HUES64 (cell line): Measurements from ENCODE around the gene OR4A16. TPM values are rescaled to one million over a fixed set of nuclear protein-coding genes. Genes with fewer than 3 reads are reported as not detected.

Experiments used
- H3K27ac ChIP-seq: 2 replicates; pipeline ENCODE4 v1.7.0; 2013; ENCODE audit warnings: low read depth, low read length, inconsistent platforms
- H3K27me3 ChIP-seq: 2 replicates; pipeline ENCODE4 v1.6.1; 2013; ENCODE audit warnings: mild to moderate bottlenecking, low read length; ENCODE audit not compliant: insufficient read depth
- H3K36me3 ChIP-seq: 2 replicates; pipeline ENCODE4 v1.6.1; 2013; ENCODE audit warnings: mild to moderate bottlenecking, low read length; ENCODE audit not compliant: insufficient read depth
- H3K4me1 ChIP-seq: 2 replicates; pipeline ENCODE4 v1.6.1; 2013; ENCODE audit warnings: mild to moderate bottlenecking, low read length, moderate library complexity; ENCODE audit not compliant: insufficient read depth
- H3K4me3 ChIP-seq: 2 replicates; pipeline ENCODE4 v1.5.1; 2013; ENCODE audit warnings: mild to moderate bottlenecking, low read length, moderate library complexity
- H3K9ac ChIP-seq: 2 replicates; pipeline ENCODE4 v1.6.1; 2013; ENCODE audit warnings: mild to moderate bottlenecking, low read depth, low read length
- H3K9me3 ChIP-seq: 2 replicates; pipeline ENCODE4 v1.6.1; 2013; ENCODE audit warnings: low read depth, low read length; ENCODE audit not compliant: insufficient read depth
- WGBS: fragments of 150-250, 120-280 bp; methylation state at CpG from one replicate; pipeline ENCODE4 v1.1.7; 2013; ENCODE audit warnings: missing lambda C conversion rate; 5-methylcytosine and 5-hydroxymethylcytosine counted together
- polyA plus RNA-seq, 2 experiments: library from polyadenylated mRNA; stranded (reverse); fragments of 50-300 nt; gene quantifications; one replicate each; pipeline ENCODE4 v1.2.3, GENCODE V29; 2013

OR4A16 gene, protein sequence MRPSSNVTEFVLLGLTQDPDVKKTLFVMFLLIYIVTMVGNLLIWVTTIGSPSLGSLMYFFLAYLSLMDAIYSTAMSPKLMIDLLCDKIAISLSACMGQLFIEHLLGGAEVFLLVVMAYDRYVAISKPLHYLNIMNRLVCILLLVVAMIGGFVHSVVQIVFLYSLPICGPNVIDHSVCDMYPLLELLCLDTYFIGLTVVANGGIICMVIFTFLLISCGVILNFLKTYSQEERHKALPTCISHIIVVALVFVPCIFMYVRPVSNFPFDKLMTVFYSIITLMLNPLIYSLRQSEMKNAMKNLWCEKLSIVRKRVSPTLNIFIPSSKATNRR
- not detected for polyA plus RNA-seq (2013, experiment 1 of 2)
- polyA plus RNA-seq (2013, experiment 2 of 2): not detected

DNA sequence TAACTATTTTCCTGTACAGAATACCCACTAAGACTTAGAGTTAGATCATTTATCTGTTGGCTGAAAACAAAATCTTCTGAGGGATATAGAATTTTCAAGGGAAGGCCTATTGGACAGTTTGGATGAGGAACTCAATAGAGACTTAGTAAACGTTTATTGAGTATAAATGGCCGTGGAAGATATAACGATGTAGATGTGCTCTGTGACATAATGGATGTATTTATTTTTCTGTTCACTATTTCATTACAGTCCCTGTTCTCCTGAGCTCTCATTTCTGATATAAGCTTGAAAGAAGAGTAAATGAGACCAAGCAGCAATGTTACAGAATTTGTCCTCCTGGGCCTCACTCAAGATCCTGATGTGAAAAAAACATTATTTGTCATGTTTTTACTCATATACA is at the start of gene OR4A16:
TSS of gene OR4A16 (plus strand) at position 301 of the 400 bp plus-strand sequence. CDS start at position 301, 0 bp downstream.
- H3K27me3 ChIP-seq: no peaks in the 10 kb centered on the region
- no peak within 1 kb of the TSS for H3K27ac ChIP-seq
- H3K36me3 ChIP-seq: no peaks in the 10 kb centered on the region
- no peak within 1 kb of the TSS for H3K4me3 ChIP-seq
- 86% methylated on average over 3 of the region's 3 CpGs for WGBS
- peaks cover 90% of the 10 kb centered on the region for H3K9me3 ChIP-seq
- no peaks in the 10 kb centered on the region for H3K4me1 ChIP-seq
- no peak within 1 kb of the TSS for H3K9ac ChIP-seq

GRCh38 chr11:55324500-55324899 is 18.5 kb upstream of the OR4A16 start:
- no CpG with 5 or more reads among the region's 1 CpG for WGBS
- Histone ChIP-seq H3K27me3 (no peaks in the 10 kb centered on the region), H3K9me3 (peaks cover 80% of the 10 kb centered on the region)

GRCh38 chr11:55345306-55345705 is 2.3 kb downstream of the OR4A16 start:
- no peak overlapping the region for H3K4me3 ChIP-seq

More at GRCh38 chr11:55324500-55324899, 18.5 kb upstream of the OR4A16 start:
- Histone ChIP-seq H3K9ac (no peak overlapping the region), H3K4me3 (no peak overlapping the region), H3K27ac (no peak overlapping the region), H3K4me1 (no peaks in the 10 kb centered on the region), H3K36me3 (no peaks in the 10 kb centered on the region)

DNA sequence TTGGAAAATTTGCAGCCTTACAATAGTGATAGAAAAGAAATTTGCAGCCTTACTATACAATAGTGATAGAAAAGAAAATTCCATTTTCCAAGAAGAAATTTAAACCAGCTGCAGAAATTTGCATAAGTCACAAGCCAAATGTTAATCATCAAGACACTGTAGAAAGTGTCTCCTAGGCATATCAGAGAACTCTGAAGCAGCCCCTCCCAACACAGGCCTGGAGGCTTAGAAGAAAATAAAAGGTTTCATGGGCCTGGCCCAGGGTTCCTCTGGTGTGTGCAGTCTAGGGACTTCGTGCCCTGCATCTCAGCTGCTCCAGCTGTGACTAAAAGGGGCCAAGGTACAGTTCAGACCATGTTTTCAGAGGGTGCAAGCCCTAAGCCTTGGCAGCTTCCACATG is 6.0 kb downstream of the OR4A16 start:
- H3K4me1 ChIP-seq: no peaks in the 10 kb centered on the region
- H3K4me3 ChIP-seq: no peak overlapping the region
- no peaks in the 10 kb centered on the region for H3K36me3 ChIP-seq
- no peak overlapping the region for H3K9ac ChIP-seq
- no peaks in the 10 kb centered on the region for H3K27me3 ChIP-seq
- H3K27ac ChIP-seq: no peak overlapping the region
- H3K9me3 ChIP-seq: peaks cover 97% of the 10 kb centered on the region
- 25% methylated on average over 1 of the region's 1 CpG for WGBS

More at GRCh38 chr11:55345306-55345705, 2.3 kb downstream of the OR4A16 start:
- no peaks in the 10 kb centered on the region for H3K36me3 ChIP-seq
- no peaks in the 10 kb centered on the region for H3K27me3 ChIP-seq
- no peak overlapping the region for H3K9ac ChIP-seq
- no peak overlapping the region for H3K27ac ChIP-seq
- H3K9me3 ChIP-seq: peaks cover 94% of the 10 kb centered on the region
- H3K4me1 ChIP-seq: no peaks in the 10 kb centered on the region
- WGBS: no CpG with 5 or more reads among the region's 1 CpG

GRCh38 chr11:55357560-55358184 is 14.7 kb downstream of the OR4A16 start:
- no peak overlapping the region for H3K9ac ChIP-seq
- H3K4me1 ChIP-seq: no peaks in the 10 kb centered on the region
- no peak overlapping the region for H3K4me3 ChIP-seq
- no peaks in the 10 kb centered on the region for H3K36me3 ChIP-seq
- H3K9me3 ChIP-seq: peaks cover 100% of the 10 kb centered on the region
- no peak overlapping the region for H3K27ac ChIP-seq
- H3K27me3 ChIP-seq: no peaks in the 10 kb centered on the region
- 21% methylated on average over 1 of the region's 1 CpG for WGBS

DNA sequence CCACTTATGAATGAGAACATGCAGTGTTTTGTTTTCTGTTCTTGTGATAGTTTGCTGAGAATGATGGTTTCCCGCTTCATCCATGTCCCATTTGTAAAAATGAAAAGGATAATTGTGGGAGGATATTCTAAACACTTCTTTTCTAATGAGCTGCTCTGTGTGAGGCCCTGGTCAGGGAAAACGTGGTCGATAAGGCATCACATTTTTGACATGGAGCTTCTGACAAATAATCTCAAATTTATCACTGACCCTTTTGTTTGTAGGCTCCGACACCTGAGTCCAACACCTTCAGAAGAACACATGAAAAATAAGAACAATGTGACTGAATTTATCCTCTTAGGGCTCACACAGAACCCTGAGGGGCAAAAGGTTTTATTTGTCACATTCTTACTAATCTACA is 24.7 kb downstream of the OR4A16 start, which contains the start of gene OR4A15:
TSS of gene OR4A15 (plus strand) at position 301 of the 400 bp plus-strand sequence. CDS start at position 301, 0 bp downstream.
- H3K4me3 ChIP-seq: no peak within 1 kb of the TSS
- H3K4me1 ChIP-seq: no peaks in the 10 kb centered on the region
- peaks cover 100% of the 10 kb centered on the region for H3K9me3 ChIP-seq
- no peak within 1 kb of the TSS for H3K27ac ChIP-seq
- H3K27me3 ChIP-seq: no peaks in the 10 kb centered on the region
- 68% methylated on average over 4 of the region's 4 CpGs for WGBS
- no peak within 1 kb of the TSS for H3K9ac ChIP-seq
- no peaks in the 10 kb centered on the region for H3K36me3 ChIP-seq
